ENCODE measurements around the gene PCNT.
"Not testable (repeated sequence)": the region's sequence is repeated elsewhere in the genome, so short reads cannot be mapped to it uniquely, and the experiment has no call there.

The PCNT gene

DNA sequence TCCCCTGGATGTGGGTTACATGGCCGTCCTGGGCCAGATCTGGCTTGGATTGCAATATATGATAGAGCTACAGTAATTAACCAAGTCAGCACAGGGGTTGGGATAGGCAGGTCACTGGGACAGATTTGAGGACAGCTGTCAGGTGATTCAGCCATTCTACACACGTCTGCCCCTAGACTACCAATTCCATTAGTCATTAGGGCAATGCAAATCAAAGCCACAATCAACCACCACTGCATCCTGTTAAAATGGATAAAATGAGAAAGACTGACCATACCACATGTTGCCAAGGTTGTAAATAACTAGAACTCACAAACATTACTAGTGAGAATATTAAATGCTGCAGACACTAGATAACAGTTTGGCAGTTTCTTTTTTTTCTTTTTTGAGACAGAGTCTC is 16.3 kb upstream of the PCNT start:
- DNase-seq (ENCODE audit: low read depth in 2 of 2): peak in 1 of 2 donors; percentile 63
- no peak for TF ChIP-seq CTCF (IDR thresholded peaks at IDR 0.05; ENCODE audit: low read depth, low read length)
- H3K4me3 ChIP-seq (replicated peaks in 1 of 2; ENCODE audit: low read depth in 2 of 2, low read length in 2 of 2): no peak overlapping the region

- no peak for TF ChIP-seq CTCF (IDR thresholded peaks at IDR 0.05; ENCODE audit: low read depth, low read length)
- DNase-seq (ENCODE audit: low read depth in 2 of 2): no peak
- no peak overlapping the region for H3K4me3 ChIP-seq (replicated peaks in 1 of 2; ENCODE audit: low read depth in 2 of 2, low read length in 2 of 2)
Measured at GRCh38 chr21:46308431-46308830, 15.5 kb upstream of the PCNT start.

DNA sequence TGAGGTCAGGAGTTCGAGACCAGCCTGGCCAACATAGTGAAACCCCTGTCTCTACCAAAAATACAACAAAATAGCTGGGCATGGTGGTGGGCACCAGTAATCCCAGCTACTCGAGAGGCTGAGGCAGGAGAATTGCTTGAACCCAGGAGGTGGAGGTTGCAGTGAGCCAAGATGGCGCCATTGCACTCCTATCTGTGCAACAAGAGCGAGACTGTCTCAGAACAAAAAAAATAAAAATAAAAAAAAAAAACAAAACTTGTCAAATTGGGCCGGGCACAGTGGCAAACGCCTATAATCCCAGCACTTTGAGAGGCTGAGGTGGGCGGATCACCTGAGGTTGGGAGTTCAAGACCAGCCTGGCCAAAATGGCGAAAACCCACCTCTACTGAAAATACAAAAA is 13.7 kb upstream of the PCNT start:
- H3K4me3 ChIP-seq (replicated peaks in 1 of 2; ENCODE audit: low read depth in 2 of 2, low read length in 2 of 2); DNase-seq (ENCODE audit: low read depth in 2 of 2): not testable (repeated sequence)

DNA sequence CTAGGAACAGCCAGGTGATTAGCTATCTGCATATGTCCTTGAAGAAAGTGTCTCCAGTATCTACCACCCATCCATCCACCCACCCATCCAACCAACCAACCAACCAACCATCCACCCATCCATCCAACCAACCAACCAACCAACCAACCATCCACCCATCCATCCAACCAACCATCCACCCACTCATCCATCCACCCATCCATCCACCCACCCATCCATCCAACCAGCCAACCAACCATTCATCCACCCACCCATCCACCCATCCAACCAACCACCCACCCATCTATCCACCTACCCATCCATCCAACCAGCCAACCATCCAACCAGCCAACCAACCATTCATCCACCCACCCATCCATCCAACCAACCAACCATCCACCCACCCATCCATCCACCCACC is 12.4 kb upstream of the PCNT start:
- no peak for TF ChIP-seq CTCF (IDR thresholded peaks at IDR 0.05; ENCODE audit: low read depth, low read length)
- DNase-seq (ENCODE audit: low read depth in 2 of 2): no peak
- no peak overlapping the region for H3K4me3 ChIP-seq (replicated peaks in 1 of 2; ENCODE audit: low read depth in 2 of 2, low read length in 2 of 2)

GRCh38 chr21:46312949-46313348 is 11.0 kb upstream of the PCNT start:
- no peak overlapping the region for H3K4me3 ChIP-seq (replicated peaks in 1 of 2; ENCODE audit: low read depth in 2 of 2, low read length in 2 of 2)
- DNase-seq (ENCODE audit: low read depth in 2 of 2): no peak
- TF ChIP-seq CTCF (IDR thresholded peaks at IDR 0.05; ENCODE audit: low read depth, low read length): no peak

DNA sequence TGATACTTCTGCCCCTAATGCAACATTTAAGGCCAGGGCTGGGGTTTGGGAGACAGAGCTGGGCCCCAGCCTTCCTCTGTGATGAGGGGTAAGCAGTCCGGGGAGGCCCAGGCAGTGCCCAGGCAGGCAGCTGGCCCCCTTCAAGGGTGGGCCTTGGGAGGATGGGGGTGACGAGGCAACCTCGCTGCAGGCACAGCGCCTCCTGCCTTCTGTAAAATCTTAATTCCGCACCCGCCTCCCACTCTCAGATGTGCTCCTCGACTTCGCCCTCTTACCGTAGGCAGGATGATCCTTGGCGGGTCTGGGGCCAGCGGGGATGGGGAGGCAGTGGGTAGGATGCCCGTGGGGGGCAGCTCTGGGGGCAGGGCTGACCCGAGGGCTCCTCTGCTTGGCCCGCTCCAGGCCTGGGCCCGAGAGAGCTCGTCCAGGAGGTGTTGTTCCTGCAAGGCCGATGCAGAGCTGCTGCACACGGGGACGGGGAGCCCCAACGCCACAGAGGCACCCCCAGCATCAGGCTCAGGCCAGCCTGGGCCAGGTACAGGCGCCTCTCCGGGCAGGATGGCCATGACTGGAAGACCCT is 9.4 kb upstream of the PCNT start:
- no peak overlapping the region for H3K4me3 ChIP-seq (replicated peaks in 1 of 2; ENCODE audit: low read depth in 2 of 2, low read length in 2 of 2)
- no peak for TF ChIP-seq CTCF (IDR thresholded peaks at IDR 0.05; ENCODE audit: low read depth, low read length)
- no peak for DNase-seq (ENCODE audit: low read depth in 2 of 2)

DNA sequence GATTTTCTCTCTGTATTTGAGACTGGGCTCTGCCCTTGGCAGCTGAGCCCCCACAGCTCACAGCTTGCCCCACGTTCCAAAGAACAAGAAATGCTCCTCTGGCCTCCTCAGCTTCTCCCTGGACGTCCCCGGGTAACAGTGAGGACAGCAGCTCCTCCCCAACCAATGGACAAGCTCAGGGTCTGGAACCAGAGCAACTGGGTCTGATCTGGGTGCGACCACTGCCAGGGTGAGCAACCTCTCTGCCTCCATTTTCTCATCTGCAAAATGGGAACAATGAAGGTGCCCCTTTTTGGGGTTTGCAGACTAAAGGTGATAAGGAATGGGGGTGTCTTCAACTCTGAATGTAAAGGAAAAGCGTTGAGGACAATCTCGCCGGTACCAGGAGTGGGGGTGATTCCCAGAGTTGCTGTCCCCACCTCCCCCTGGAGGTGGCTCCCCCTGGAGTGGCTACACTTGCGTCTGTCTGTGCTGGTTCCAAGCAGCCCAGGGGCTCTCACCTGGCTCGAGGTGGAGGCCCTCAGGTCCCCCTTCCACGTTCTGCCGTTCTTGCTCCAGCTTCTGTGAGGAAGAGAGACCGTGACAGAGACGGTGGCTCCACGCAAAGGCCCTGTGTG is 7.1 kb upstream of the PCNT start:
- no peak for DNase-seq (ENCODE audit: low read depth in 2 of 2)
- TF ChIP-seq CTCF (IDR thresholded peaks at IDR 0.05; ENCODE audit: low read depth, low read length): no peak
- H3K4me3 ChIP-seq (replicated peaks in 1 of 2; ENCODE audit: low read depth in 2 of 2, low read length in 2 of 2): no peak overlapping the region

Data from cardiac fibroblast (primary cell).